Activated B cell treated with CpG ODN at 0.5 μM for 24 hours (primary cell): ENCODE measurements around the gene NOL3. TPM values are rescaled to one million over a fixed set of nuclear protein-coding genes. Genes with fewer than 3 reads are reported as not detected.

Experiments used
- ATAC-seq: fragments of 200-7000 bp; cut with Tn5 transposase; one replicate; pipeline ENCODE4 v1.10.0; 2021; ENCODE audit warnings: low read depth, mild to moderate bottlenecking, moderate library complexity
- CTCF ChIA-PET: fragments of 350-600 bp; sonication (Branson Sonifier 250); formaldehyde crosslinking; loops from one replicate; lab custom pipeline; 2021; ENCODE audit warnings: antibody characterized with exemption; lab: Charles Lee
- POLR2A ChIA-PET: fragments of 350-600 bp; sonication (Branson Sonifier 250); formaldehyde crosslinking; loops from one replicate; lab custom pipeline; 2021; ENCODE audit warnings: antibody characterized with exemption; lab: Charles Lee
- DNase-seq: peaks from one replicate; pipeline ENCODE4 v3.0.0; 2022
- H3K27ac Mint-ChIP-seq: one replicate; pipeline ENCODE4 v1.8.0; 2020; ENCODE audit warnings: mixed read lengths
- H3K27me3 Mint-ChIP-seq: one replicate; pipeline ENCODE4 v1.8.0; 2021; ENCODE audit warnings: mixed read lengths
- H3K36me3 Mint-ChIP-seq: one replicate; pipeline ENCODE4 v1.8.0; 2021; ENCODE audit warnings: low read depth, mixed read lengths
- H3K4me1 Mint-ChIP-seq: one replicate; pipeline ENCODE4 v1.8.0; 2021; ENCODE audit warnings: mixed read lengths
- H3K4me3 Mint-ChIP-seq: one replicate; pipeline ENCODE4 v1.8.0; 2020; ENCODE audit warnings: mild to moderate bottlenecking, mixed read lengths
- H3K9me3 Mint-ChIP-seq: one replicate; pipeline ENCODE4 v1.8.0; 2020; ENCODE audit warnings: mixed read lengths
- intact Hi-C: fragments of 100-400 bp; cut with micrococcal nuclease; formaldehyde crosslinking; loops from one replicate; pipeline ENCODE4 v1.15.1; 2024
- total RNA-seq: library from RNA; stranded (reverse); gene quantifications from 2 replicates; pipeline ENCODE4 v1.2.3, GENCODE V29; 2022
- TF ChIP-seq, protein P1 (sequence below): fragments of 200-600 bp; IDR thresholded peaks from one replicate; pipeline ENCODE4 v1.8.0; 2022; ENCODE audit warnings: antibody characterized with exemption, mild to moderate bottlenecking

Gene NOL3
- total RNA-seq, 1 donor from 2014 or later, result 0.64 TPM

DNA sequence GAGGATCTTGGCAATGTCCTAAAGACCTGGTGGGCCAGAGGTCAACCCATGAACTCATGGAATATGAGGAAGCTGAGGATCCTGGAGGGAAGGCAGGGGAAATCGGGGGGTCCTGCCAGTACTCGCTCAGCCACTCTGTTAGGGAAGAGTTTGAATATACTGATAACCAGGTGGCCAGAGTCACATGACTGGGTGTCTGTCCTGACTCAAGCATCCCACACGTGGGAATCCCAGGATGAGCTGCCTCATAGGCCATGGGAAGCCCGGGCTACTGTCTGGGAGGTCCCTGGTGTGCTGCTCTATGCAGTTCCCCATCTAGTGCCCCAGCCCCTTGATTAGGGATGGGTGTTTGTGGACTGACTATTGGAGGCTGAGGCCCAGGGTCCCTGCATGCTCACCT is 18.0 kb downstream of the NOL3 start:
- no peaks in the 10 kb centered on the region for H3K9me3 Mint-ChIP-seq
- CTCF ChIA-PET, result no interaction called here
- DNase-seq (no peak), ATAC-seq (no peak)
- no peak overlapping the region for H3K27ac Mint-ChIP-seq
- H3K4me3 Mint-ChIP-seq, result no peak overlapping the region
- TF ChIP-seq, protein P1, sequence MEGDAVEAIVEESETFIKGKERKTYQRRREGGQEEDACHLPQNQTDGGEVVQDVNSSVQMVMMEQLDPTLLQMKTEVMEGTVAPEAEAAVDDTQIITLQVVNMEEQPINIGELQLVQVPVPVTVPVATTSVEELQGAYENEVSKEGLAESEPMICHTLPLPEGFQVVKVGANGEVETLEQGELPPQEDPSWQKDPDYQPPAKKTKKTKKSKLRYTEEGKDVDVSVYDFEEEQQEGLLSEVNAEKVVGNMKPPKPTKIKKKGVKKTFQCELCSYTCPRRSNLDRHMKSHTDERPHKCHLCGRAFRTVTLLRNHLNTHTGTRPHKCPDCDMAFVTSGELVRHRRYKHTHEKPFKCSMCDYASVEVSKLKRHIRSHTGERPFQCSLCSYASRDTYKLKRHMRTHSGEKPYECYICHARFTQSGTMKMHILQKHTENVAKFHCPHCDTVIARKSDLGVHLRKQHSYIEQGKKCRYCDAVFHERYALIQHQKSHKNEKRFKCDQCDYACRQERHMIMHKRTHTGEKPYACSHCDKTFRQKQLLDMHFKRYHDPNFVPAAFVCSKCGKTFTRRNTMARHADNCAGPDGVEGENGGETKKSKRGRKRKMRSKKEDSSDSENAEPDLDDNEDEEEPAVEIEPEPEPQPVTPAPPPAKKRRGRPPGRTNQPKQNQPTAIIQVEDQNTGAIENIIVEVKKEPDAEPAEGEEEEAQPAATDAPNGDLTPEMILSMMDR, result no peak
- peaks cover 8% of the 10 kb centered on the region for H3K27me3 Mint-ChIP-seq
- peaks cover 32% of the 10 kb centered on the region for H3K4me1 Mint-ChIP-seq
- POLR2A ChIA-PET, result no interaction called here
- H3K36me3 Mint-ChIP-seq, result peaks cover 3% of the 10 kb centered on the region
- intact Hi-C loops, result no loop called here

DNA sequence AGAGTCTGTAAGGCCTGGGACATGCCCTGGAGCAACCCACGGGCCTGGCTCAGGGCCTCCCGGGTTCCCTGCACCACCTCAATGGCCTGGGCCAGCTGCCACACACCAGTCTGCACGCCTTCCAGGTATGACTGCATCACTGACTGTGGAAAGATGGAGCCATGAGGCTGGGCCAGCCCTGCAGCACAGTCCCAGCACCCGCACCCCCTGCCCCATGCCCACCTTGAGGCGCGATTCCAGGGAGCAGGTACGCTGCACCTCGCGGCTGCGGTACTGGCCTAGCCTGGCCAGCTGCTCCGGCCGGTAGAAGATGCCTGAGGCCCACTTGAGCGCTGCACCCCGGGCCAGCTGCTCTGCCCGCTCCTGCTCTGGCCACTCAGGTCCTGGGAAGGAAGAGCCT is 18.5 kb downstream of the NOL3 start:
- CTCF ChIA-PET, result no interaction called here
- peaks cover 8% of the 10 kb centered on the region for H3K27me3 Mint-ChIP-seq
- ATAC-seq (no peak), DNase-seq (no peak)
- H3K4me3 Mint-ChIP-seq, result no peak overlapping the region
- intact Hi-C loops, result no loop called here
- peaks cover 7% of the 10 kb centered on the region for H3K36me3 Mint-ChIP-seq
- TF ChIP-seq, protein P1, result no peak
- peaks cover 36% of the 10 kb centered on the region for H3K4me1 Mint-ChIP-seq
- no peaks in the 10 kb centered on the region for H3K9me3 Mint-ChIP-seq
- POLR2A ChIA-PET, result no interaction called here
- no peak overlapping the region for H3K27ac Mint-ChIP-seq

DNA sequence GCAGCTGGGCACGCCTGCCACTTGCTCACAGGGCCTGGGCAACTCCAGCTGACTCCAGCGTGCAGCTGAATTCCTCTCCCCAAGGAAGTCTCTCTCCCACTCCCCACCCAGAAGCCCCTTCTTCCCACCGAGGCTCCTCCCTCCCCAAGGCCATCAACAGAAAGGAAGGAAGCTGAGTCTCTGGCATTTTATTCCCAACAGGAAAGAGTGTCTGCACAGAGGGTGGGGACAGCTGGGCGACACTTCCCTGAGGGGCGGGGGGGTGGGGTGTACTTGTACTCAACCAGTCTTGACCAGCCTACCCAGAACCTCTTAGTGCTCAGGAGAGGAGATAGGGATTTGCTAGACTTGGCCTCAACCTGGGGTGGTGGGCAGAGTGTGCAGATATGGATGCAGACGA is 19.7 kb downstream of the NOL3 start, which contains the start of gene EXOC3L1:
EXOC3L1 (minus strand) TSS at position 96 of the 400 bp plus-strand sequence. CDS start 460 bp downstream, outside the sequence.
- intact Hi-C loops, result no loop called here
- ATAC-seq, result no peak
- Mint-ChIP-seq H3K4me1 (peaks cover 34% of the 10 kb centered on the region), H3K4me3 (no peak within 1 kb of the TSS), H3K36me3 (peaks cover 18% of the 10 kb centered on the region), H3K27ac (no peak within 1 kb of the TSS), H3K27me3 (peaks cover 8% of the 10 kb centered on the region), H3K9me3 (no peaks in the 10 kb centered on the region)
- DNase-seq, result no peak
- CTCF ChIA-PET, result no interaction called here
- TF ChIP-seq, protein P1, result no peak
- POLR2A ChIA-PET, result no interaction called here

DNA sequence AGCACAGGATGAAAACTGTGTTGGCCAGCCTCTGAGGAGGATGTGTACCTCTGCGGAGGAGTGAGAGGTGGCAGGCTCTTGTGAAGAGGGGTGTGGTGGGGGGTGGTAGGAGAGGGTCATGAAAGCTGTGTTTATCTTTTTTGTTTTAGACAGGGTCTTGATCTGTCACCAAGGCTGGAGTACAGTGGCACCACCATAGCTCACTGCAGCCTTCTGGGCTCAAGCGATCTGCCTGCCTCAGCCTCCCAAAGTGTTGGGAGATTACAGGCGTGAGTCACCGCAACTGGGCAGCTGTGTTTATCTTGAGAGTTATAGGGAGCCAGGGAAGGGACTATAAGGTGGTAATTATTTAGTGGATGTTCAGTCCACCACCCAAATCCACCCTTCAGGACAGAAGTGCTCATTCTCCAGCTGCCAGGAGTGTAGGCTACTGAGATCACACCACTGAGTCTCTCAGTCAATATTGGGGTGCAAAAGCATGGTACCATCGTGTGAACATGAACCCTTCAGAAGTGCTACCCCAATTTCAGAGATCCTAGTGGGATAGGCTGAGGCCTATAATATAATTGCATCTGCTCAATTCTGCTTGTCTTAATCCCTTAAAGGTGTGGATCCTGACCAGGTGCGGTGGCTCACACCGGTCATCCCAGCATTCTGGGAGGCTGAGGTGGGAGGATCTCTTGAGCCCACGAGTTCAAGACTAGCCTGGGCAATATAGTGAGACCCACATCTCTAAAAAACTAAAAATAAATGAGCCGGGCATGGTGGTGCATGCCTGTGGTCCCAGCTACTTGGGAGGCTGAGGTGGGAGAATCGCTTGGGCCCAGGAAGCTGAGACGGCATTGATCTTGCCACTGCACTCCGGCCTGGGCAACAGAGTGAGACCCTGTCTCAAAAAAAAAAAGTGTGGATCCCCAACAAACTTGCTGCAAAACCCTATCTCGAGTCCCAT is 20.4 kb downstream of the NOL3 start:
- Mint-ChIP-seq H3K36me3 (peaks cover 24% of the 10 kb centered on the region), H3K9me3 (no peaks in the 10 kb centered on the region), H3K27me3 (peaks cover 3% of the 10 kb centered on the region), H3K4me1 (peaks cover 27% of the 10 kb centered on the region), H3K27ac (no peak overlapping the region), H3K4me3 (peak overlapping the region; percentile 87)
- ATAC-seq, result no peak
- DNase-seq, result no peak
- intact Hi-C loops, result no loop called here
- TF ChIP-seq, protein P1, result no peak
- ChIA-PET CTCF (no interaction called here), POLR2A (no interaction called here)

DNA sequence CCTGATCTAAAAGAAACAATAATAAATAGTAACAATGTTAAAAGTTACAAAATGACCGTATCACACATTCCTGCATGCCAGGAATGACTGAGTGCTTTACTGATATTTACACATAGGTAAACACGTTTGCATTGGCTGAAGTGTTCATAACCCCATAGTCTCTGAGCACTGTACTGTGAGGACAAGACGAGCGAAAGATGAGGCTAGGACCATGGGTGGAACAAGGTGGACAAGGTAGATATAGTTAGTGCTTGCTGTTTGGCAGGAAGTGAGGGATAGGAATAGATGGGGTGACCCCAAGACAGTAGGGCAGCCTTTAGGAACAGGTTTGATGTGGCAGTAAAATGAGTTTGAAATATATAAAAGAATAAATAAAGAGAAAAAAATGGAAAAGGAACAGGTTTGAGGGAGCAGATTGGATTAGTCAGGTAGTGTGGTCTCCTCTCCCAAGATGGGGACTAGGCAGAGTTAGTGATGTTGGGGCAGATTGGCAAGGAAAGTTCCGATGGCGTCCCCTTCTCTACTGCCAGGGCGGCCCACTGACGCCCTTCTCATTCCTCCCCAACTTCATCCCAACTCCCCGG is 21.2 kb downstream of the NOL3 start:
- TF ChIP-seq, protein P1, result no peak
- intact Hi-C loops, result no loop called here
- DNase-seq (no peak), ATAC-seq (no peak)
- H3K4me3 Mint-ChIP-seq, result peak overlapping the region; percentile 87
- H3K4me1 Mint-ChIP-seq, result peaks cover 29% of the 10 kb centered on the region
- ChIA-PET POLR2A (interaction anchor here (1.3 to 1.7 kb wide), 2 partner anchors 7 to 35 kb away, joined by 4 to 13 read pairs; partner anchors contain the start of gene TMEM208), CTCF (no interaction called here)
- H3K27ac Mint-ChIP-seq, result peak overlapping the region; percentile 70
- peaks cover 3% of the 10 kb centered on the region for H3K27me3 Mint-ChIP-seq
- H3K9me3 Mint-ChIP-seq, result no peaks in the 10 kb centered on the region
- peaks cover 32% of the 10 kb centered on the region for H3K36me3 Mint-ChIP-seq
